Measurements from ENCODE around the gene TMEM176B. TPM values are rescaled to one million over a fixed set of nuclear protein-coding genes. Genes with fewer than 3 reads are reported as not detected.
A peak's percentile ranks its signal among the peaks of the same experiment; 100 is the strongest.

TMEM176B gene
- total RNA-seq, 1 donor from 2014 or later, result 3.1 TPM

GRCh38 chr7:150788474-150789269, 11.5 kb downstream of the TMEM176B start:
- no peak for DNase-seq (ENCODE audit: low read depth, low spot score)
- peaks cover 12% of the 10 kb centered on the region for H3K4me1 Mint-ChIP-seq
- TF ChIP-seq CTCF (conservative IDR thresholded peaks at IDR 0.05), result no peak
- no peak overlapping the region for H3K27ac Mint-ChIP-seq (ENCODE audit: unreplicated experiment)
- no peaks in the 10 kb centered on the region for H3K36me3 Mint-ChIP-seq (ENCODE audit: low read depth)
- H3K4me3 Mint-ChIP-seq, result no peak overlapping the region
- H3K9me3 Mint-ChIP-seq, result no peaks in the 10 kb centered on the region
- H3K27me3 Mint-ChIP-seq (ENCODE audit: low read depth), result no peaks in the 10 kb centered on the region

- no peak for TF ChIP-seq CTCF (conservative IDR thresholded peaks at IDR 0.05)
- Mint-ChIP-seq H3K4me3 (no peak overlapping the region), H3K9me3 (no peaks in the 10 kb centered on the region), H3K27ac (ENCODE audit: unreplicated experiment) (no peak overlapping the region), H3K27me3 (ENCODE audit: low read depth) (no peaks in the 10 kb centered on the region), H3K4me1 (peaks cover 12% of the 10 kb centered on the region), H3K36me3 (ENCODE audit: low read depth) (no peaks in the 10 kb centered on the region)
- DNase-seq (ENCODE audit: low read depth, low spot score), result no peak
Measured at GRCh38 chr7:150787321-150788281, 12.6 kb downstream of the TMEM176B start.

GRCh38 chr7:150784954-150785353, 15.2 kb downstream of the TMEM176B start:
- no peaks in the 10 kb centered on the region for H3K9me3 Mint-ChIP-seq
- no peaks in the 10 kb centered on the region for H3K27me3 Mint-ChIP-seq (ENCODE audit: low read depth)
- no peak for TF ChIP-seq CTCF (conservative IDR thresholded peaks at IDR 0.05)
- DNase-seq (ENCODE audit: low read depth, low spot score), result no peak
- peaks cover 12% of the 10 kb centered on the region for H3K4me1 Mint-ChIP-seq
- H3K4me3 Mint-ChIP-seq, result no peak overlapping the region
- no peaks in the 10 kb centered on the region for H3K36me3 Mint-ChIP-seq (ENCODE audit: low read depth)
- no peak overlapping the region for H3K27ac Mint-ChIP-seq (ENCODE audit: unreplicated experiment)

- Mint-ChIP-seq H3K4me1 (peaks cover 12% of the 10 kb centered on the region), H3K36me3 (ENCODE audit: low read depth) (no peaks in the 10 kb centered on the region), H3K9me3 (no peaks in the 10 kb centered on the region), H3K27me3 (ENCODE audit: low read depth) (no peaks in the 10 kb centered on the region), H3K4me3 (no peak overlapping the region), H3K27ac (ENCODE audit: unreplicated experiment) (no peak overlapping the region)
- DNase-seq (ENCODE audit: low read depth, low spot score), result no peak
- no peak for TF ChIP-seq CTCF (conservative IDR thresholded peaks at IDR 0.05)
Measured at GRCh38 chr7:150784120-150784736, 15.9 kb downstream of the TMEM176B start.

- no peak overlapping the region for H3K4me3 Mint-ChIP-seq
- peaks cover 12% of the 10 kb centered on the region for H3K4me1 Mint-ChIP-seq
- H3K27ac Mint-ChIP-seq (ENCODE audit: unreplicated experiment), result peak overlapping the region; percentile 51
- H3K9me3 Mint-ChIP-seq, result no peaks in the 10 kb centered on the region
- TF ChIP-seq CTCF (conservative IDR thresholded peaks at IDR 0.05), result no peak
- no peaks in the 10 kb centered on the region for H3K36me3 Mint-ChIP-seq (ENCODE audit: low read depth)
- no peak for DNase-seq (ENCODE audit: low read depth, low spot score)
- peaks cover 11% of the 10 kb centered on the region for H3K27me3 Mint-ChIP-seq (ENCODE audit: low read depth)
Measured at GRCh38 chr7:150781961-150782360, 18.2 kb downstream of the TMEM176B start.

All from neural crest cell (in vitro differentiated cells).